ENCODE measurements around the gene LIMA1. TPM values are rescaled to one million over a fixed set of nuclear protein-coding genes. Genes with fewer than 3 reads are reported as not detected.

LIMA1 gene
- total and polyA plus RNA-seq, 9 of the 15 experiments (the other 6 are each of a cell fraction or from before 2014, with no cell fraction given) = 20.2 to 37.8 (median 27.3) TPM

GRCh38 chr12:50246873-50247612 lies 36.3 kb downstream of the LIMA1 start (continued):
- TF ChIP-seq ZNF639 (CRISPR knock-in tag; conservative IDR thresholded peaks at IDR 0.05 in 1 of 2, IDR thresholded peaks at IDR 0.05 in 1 of 2) = peak in 1 of 2 experiments; percentile 51; a peak in 1 of 4 replicates
- TF ChIP-seq CREM (IDR thresholded peaks at IDR 0.05; ENCODE audit: low read depth) = peak; percentile 66
- TF ChIP-seq BMI1 (IDR thresholded peaks at IDR 0.05; ENCODE audit: low read length) = no peak
- no peak for TF ChIP-seq ZNF124 (CRISPR knock-in tag; IDR thresholded peaks at IDR 0.05)
- peak; percentile 73 for TF ChIP-seq POLR2A (conservative IDR thresholded peaks at IDR 0.05)
- peak; percentile 40; the same call in 1 of the 2 replicates for TF ChIP-seq KLF16 (IDR thresholded peaks at IDR 0.05)
- no peak for TF ChIP-seq E2F4 (CRISPR knock-in tag; IDR thresholded peaks at IDR 0.05; ENCODE audit: low read depth)
- TF ChIP-seq PBX2 (CRISPR knock-in tag; IDR thresholded peaks at IDR 0.05; ENCODE audit: low read depth) = no peak
- TF ChIP-seq PBX2 (tag; conservative IDR thresholded peaks at IDR 0.05; ENCODE audit: low read depth) = no peak
- no peak for TF ChIP-seq ZNF695 (CRISPR knock-in tag; IDR thresholded peaks at IDR 0.05)
- TF ChIP-seq NFATC3 (IDR thresholded peaks at IDR 0.05) = no peak
- no peak; the same call in 1 of the 2 replicates for TF ChIP-seq PHF8 (IDR thresholded peaks at IDR 0.05; ENCODE audit: borderline replicate concordance, low read length)
- no peak for TF ChIP-seq ZNF668 (CRISPR knock-in tag; IDR thresholded peaks at IDR 0.05)
- TF ChIP-seq PATZ1 (CRISPR knock-in tag; IDR thresholded peaks at IDR 0.05; ENCODE audit: borderline replicate concordance) = no peak
- TF ChIP-seq ADNP (tag; IDR thresholded peaks at IDR 0.05) = no peak
- no peak for TF ChIP-seq ZBTB8A (IDR thresholded peaks at IDR 0.05; ENCODE audit: partially characterized antibody)
- no peak for TF ChIP-seq DDX20 (tag; IDR thresholded peaks at IDR 0.05; ENCODE audit: low read depth)
- TF ChIP-seq BCOR (IDR thresholded peaks at IDR 0.05) = no peak
- no peak for TF ChIP-seq ATF2 (CRISPR knock-in tag; IDR thresholded peaks at IDR 0.05)
